ENCODE results near the gene ZNF853. TPM values are rescaled to one million over a fixed set of nuclear protein-coding genes. Genes with fewer than 3 reads are reported as not detected.

The ZNF853 gene
- polyA plus RNA-seq, 1 donor from 2014 or later, result 1.5 TPM

Other genes starting within 250 kb of the ZNF853 start
- gene RAC1, start 241.1 kb upstream of the ZNF853 start, polyA plus RNA-seq, result 150 TPM
- gene DAGLB, start 167.7 kb upstream of the ZNF853 start, polyA plus RNA-seq, result 15.5 TPM
- gene KDELR2, start 131.5 kb upstream of the ZNF853 start, polyA plus RNA-seq, result 47.2 TPM
- gene GRID2IP, start 64.1 kb upstream of the ZNF853 start, polyA plus RNA-seq, result 0.09 TPM
- gene ZDHHC4, start 38.2 kb upstream of the ZNF853 start, polyA plus RNA-seq, result 71.7 TPM
- 41.3 TPM for gene INTS15, start 25.6 kb upstream of the ZNF853 start, polyA plus RNA-seq
- gene ZNF316, start 21.7 kb downstream of the ZNF853 start, polyA plus RNA-seq, result 2.1 TPM
- gene ZNF12, start 91.3 kb downstream of the ZNF853 start, polyA plus RNA-seq, result 27.8 TPM
- gene RSPH10B2, start 138.5 kb downstream of the ZNF853 start, polyA plus RNA-seq, result not detected
- gene CCZ1B, start 210.7 kb downstream of the ZNF853 start, polyA plus RNA-seq, result 37.5 TPM